GM23338 (cell line): ENCODE measurements around the gene ABCA6. TPM values are rescaled to one million over a fixed set of nuclear protein-coding genes. Genes with fewer than 3 reads are reported as not detected.

Source experiments
- CREB1 ChIP-seq: fragments of 250-450 bp; sonication (Bioruptor Pico); IDR thresholded peaks from 2 replicates; pipeline ENCODE4 v1.5.0; 2020; ENCODE audit warnings: low read depth, mild to moderate bottlenecking, moderate library complexity
- EZH2 ChIP-seq: fragments of 200-600 bp; sonication (generic); IDR thresholded peaks from one replicate; pipeline ENCODE4 v1.8.0; 2017; ENCODE audit warnings: antibody characterized with exemption, mild to moderate bottlenecking, low read depth; ENCODE audit not compliant: unreplicated experiment
- EZH2phosphoT487 ChIP-seq: fragments of 200-600 bp; sonication (generic); IDR thresholded peaks from one replicate; pipeline ENCODE4 v1.8.1; 2018; ENCODE audit warnings: antibody characterized with exemption; ENCODE audit not compliant: unreplicated experiment
- JUNB ChIP-seq: IDR thresholded peaks from one replicate; pipeline ENCODE4 v1.6.1; 2016; ENCODE audit warnings: antibody characterized with exemption; ENCODE audit not compliant: unreplicated experiment
- NANOG ChIP-seq: IDR thresholded peaks from 2 replicates; pipeline ENCODE4 v1.6.1; 2016; ENCODE audit warnings: antibody characterized with exemption, borderline replicate concordance
- POLR2AphosphoS5 ChIP-seq: IDR thresholded peaks from 2 replicates; pipeline ENCODE4 v1.6.1; 2016; ENCODE audit warnings: antibody characterized with exemption, low read depth
- STAT1 ChIP-seq: IDR thresholded peaks from one replicate; pipeline ENCODE4 v1.6.1; 2016; ENCODE audit warnings: antibody characterized with exemption; ENCODE audit not compliant: unreplicated experiment
- ZNF331 ChIP-seq: fragments of 250-450 bp; sonication (Bioruptor Pico); IDR thresholded peaks from 2 replicates; pipeline ENCODE4 v1.5.0; 2020; ENCODE audit warnings: low read depth, mild to moderate bottlenecking, moderate library complexity
- polyA plus RNA-seq: library from polyadenylated mRNA; unstranded; fragments of >200 nt; fragmentation: Nextera tagmentation; extraction: Ambion mirVana; gene quantifications from 2 replicates; pipeline ENCODE4 v1.2.1, GENCODE V29; 2016
- total RNA-seq: library from RNA; depleted of rRNA; stranded (reverse); fragments of >200 nt; shearing (Covaris generic); gene quantifications from 2 replicates; pipeline ENCODE4 v1.2.3, GENCODE V29; 2014
- TF ChIP-seq, protein P1 (sequence below): fragments of 250-450 bp; sonication (Bioruptor Pico); IDR thresholded peaks from 2 replicates; pipeline ENCODE4 v1.5.0; 2020; ENCODE audit warnings: mild to moderate bottlenecking, moderate library complexity
- TF ChIP-seq, protein P2 (sequence below): IDR thresholded peaks from 2 replicates; pipeline ENCODE4 v1.6.1; 2016; ENCODE audit warnings: antibody characterized with exemption
- TF ChIP-seq, protein P3 (sequence below): IDR thresholded peaks from one replicate; pipeline ENCODE4 v1.6.1; 2018; ENCODE audit warnings: antibody characterized with exemption; ENCODE audit not compliant: unreplicated experiment

Gene ABCA6
- total and polyA plus RNA-seq, 2 experiments from 2014 or later, result not detected

DNA sequence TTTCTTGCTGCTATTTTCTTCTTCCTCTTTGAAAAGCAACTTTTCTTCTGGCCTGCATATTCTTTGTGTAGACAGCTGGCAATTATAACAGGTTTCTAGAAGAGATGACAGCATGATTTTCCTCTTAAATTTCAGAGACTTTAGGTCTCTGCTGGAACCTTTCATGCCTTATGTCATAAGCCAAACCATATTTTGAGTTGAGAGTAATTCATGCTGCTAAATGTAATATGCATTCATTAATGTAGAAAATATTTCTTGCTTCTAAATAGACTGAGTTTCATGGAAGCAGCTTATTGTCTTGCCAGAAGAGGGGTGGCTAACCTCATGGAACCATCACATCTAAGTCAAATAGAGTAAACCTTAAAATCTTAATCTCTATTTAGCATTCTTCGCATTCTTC is 55.1 kb downstream of the ABCA6 start (continued):
- TF ChIP-seq, protein P1, sequence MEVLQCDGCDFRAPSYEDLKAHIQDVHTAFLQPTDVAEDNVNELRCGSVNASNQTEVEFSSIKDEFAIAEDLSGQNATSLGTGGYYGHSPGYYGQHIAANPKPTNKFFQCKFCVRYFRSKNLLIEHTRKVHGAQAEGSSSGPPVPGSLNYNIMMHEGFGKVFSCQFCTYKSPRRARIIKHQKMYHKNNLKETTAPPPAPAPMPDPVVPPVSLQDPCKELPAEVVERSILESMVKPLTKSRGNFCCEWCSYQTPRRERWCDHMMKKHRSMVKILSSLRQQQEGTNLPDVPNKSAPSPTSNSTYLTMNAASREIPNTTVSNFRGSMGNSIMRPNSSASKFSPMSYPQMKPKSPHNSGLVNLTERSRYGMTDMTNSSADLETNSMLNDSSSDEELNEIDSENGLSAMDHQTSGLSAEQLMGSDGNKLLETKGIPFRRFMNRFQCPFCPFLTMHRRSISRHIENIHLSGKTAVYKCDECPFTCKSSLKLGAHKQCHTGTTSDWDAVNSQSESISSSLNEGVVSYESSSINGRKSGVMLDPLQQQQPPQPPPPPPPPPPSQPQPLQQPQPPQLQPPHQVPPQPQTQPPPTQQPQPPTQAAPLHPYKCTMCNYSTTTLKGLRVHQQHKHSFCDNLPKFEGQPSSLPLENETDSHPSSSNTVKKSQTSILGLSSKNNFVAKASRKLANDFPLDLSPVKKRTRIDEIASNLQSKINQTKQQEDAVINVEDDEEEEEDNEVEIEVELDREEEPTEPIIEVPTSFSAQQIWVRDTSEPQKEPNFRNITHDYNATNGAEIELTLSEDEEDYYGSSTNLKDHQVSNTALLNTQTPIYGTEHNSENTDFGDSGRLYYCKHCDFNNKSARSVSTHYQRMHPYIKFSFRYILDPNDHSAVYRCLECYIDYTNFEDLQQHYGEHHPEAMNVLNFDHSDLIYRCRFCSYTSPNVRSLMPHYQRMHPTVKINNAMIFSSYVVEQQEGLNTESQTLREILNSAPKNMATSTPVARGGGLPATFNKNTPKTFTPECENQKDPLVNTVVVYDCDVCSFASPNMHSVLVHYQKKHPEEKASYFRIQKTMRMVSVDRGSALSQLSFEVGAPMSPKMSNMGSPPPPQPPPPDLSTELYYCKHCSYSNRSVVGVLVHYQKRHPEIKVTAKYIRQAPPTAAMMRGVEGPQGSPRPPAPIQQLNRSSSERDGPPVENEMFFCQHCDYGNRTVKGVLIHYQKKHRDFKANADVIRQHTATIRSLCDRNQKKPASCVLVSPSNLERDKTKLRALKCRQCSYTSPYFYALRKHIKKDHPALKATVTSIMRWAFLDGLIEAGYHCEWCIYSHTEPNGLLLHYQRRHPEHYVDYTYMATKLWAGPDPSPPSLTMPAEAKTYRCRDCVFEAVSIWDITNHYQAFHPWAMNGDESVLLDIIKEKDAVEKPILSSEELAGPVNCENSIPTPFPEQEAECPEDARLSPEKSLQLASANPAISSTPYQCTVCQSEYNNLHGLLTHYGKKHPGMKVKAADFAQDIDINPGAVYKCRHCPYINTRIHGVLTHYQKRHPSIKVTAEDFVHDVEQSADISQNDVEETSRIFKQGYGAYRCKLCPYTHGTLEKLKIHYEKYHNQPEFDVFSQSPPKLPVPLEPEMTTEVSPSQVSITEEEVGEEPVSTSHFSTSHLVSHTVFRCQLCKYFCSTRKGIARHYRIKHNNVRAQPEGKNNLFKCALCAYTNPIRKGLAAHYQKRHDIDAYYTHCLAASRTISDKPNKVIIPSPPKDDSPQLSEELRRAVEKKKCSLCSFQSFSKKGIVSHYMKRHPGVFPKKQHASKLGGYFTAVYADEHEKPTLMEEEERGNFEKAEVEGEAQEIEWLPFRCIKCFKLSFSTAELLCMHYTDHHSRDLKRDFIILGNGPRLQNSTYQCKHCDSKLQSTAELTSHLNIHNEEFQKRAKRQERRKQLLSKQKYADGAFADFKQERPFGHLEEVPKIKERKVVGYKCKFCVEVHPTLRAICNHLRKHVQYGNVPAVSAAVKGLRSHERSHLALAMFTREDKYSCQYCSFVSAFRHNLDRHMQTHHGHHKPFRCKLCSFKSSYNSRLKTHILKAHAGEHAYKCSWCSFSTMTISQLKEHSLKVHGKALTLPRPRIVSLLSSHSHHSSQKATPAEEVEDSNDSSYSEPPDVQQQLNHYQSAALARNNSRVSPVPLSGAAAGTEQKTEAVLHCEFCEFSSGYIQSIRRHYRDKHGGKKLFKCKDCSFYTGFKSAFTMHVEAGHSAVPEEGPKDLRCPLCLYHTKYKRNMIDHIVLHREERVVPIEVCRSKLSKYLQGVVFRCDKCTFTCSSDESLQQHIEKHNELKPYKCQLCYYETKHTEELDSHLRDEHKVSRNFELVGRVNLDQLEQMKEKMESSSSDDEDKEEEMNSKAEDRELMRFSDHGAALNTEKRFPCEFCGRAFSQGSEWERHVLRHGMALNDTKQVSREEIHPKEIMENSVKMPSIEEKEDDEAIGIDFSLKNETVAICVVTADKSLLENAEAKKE (CRISPR knock-in tag), result no peak
- TF ChIP-seq CREB1 (CRISPR knock-in tag) (no peak), POLR2AphosphoS5 (no peak), ZNF331 (CRISPR knock-in tag) (no peak), EZH2phosphoT487 (no peak), NANOG (no peak), EZH2 (no peak), JUNB (no peak), STAT1 (no peak)
- TF ChIP-seq, protein P2, sequence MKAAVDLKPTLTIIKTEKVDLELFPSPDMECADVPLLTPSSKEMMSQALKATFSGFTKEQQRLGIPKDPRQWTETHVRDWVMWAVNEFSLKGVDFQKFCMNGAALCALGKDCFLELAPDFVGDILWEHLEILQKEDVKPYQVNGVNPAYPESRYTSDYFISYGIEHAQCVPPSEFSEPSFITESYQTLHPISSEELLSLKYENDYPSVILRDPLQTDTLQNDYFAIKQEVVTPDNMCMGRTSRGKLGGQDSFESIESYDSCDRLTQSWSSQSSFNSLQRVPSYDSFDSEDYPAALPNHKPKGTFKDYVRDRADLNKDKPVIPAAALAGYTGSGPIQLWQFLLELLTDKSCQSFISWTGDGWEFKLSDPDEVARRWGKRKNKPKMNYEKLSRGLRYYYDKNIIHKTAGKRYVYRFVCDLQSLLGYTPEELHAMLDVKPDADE, result no peak
- TF ChIP-seq, protein P3, sequence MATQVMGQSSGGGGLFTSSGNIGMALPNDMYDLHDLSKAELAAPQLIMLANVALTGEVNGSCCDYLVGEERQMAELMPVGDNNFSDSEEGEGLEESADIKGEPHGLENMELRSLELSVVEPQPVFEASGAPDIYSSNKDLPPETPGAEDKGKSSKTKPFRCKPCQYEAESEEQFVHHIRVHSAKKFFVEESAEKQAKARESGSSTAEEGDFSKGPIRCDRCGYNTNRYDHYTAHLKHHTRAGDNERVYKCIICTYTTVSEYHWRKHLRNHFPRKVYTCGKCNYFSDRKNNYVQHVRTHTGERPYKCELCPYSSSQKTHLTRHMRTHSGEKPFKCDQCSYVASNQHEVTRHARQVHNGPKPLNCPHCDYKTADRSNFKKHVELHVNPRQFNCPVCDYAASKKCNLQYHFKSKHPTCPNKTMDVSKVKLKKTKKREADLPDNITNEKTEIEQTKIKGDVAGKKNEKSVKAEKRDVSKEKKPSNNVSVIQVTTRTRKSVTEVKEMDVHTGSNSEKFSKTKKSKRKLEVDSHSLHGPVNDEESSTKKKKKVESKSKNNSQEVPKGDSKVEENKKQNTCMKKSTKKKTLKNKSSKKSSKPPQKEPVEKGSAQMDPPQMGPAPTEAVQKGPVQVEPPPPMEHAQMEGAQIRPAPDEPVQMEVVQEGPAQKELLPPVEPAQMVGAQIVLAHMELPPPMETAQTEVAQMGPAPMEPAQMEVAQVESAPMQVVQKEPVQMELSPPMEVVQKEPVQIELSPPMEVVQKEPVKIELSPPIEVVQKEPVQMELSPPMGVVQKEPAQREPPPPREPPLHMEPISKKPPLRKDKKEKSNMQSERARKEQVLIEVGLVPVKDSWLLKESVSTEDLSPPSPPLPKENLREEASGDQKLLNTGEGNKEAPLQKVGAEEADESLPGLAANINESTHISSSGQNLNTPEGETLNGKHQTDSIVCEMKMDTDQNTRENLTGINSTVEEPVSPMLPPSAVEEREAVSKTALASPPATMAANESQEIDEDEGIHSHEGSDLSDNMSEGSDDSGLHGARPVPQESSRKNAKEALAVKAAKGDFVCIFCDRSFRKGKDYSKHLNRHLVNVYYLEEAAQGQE, result no peak
